Activated CD8-positive, alpha-beta memory T cell treated with anti-CD3 and anti-CD28 coated beads, Interleukin-2, amount 50 U/mL, for 1 hour (primary cell): ENCODE results near the gene BID.
A peak's percentile ranks its signal among the peaks of the same experiment; 100 is the strongest.

Source experiments
- DNase-seq: peaks from one replicate; pipeline ENCODE4 v3.0.0-alpha.2; 2020; ENCODE audit errors: extremely low read depth

Gene BID

GRCh38 chr22:17803609-17804270, 29.5 kb upstream of the BID start:
- DNase-seq: no peak

DNA sequence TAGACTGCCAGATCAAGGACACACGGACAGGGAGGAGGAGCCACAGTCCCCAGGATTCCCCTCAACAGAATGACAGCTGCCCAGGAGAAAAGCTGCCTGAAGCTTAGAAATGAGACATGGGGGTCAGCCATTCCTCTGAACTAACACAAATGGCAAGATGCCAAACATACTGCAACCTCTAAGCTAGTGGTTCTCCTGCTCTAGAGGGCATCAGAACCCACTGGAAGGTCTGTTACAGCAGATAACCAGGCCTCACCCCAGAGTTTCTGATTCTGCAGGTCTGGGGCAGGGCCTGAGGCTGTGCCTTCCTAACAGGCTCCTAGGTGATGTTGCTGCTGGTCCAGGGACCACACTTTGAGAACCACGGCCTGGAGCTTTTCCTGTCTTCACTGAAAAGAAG, 28.6 kb upstream of the BID start:
- DNase-seq: no peak

GRCh38 chr22:17802411-17802810, 28.1 kb upstream of the BID start:
- DNase-seq: no peak

GRCh38 chr22:17797721-17798559, 23.7 kb upstream of the BID start:
- no peak for DNase-seq

DNA sequence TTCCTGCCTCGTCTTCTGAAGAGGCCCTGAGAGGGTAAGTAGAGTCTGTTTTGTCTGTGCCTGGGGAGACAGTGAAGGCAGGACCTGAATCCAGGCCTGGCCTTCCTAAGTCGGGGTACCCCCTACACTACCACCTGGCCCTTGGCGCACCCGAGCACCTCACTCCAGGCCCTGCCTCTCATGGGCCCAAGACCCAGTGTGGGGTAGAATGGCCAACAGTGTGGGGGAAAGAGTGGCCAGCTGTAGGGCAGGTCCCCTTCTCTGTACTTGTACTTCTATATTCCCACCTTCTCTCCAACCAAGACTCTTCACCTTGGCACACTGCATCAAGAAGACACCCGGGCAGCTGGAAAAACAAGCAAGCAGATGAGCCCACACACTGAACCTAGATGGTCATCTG, 22.4 kb upstream of the BID start:
- DNase-seq: no peak

- DNase-seq: no peak
Observed at GRCh38 chr22:17795661-17796548, 21.6 kb upstream of the BID start.

DNA sequence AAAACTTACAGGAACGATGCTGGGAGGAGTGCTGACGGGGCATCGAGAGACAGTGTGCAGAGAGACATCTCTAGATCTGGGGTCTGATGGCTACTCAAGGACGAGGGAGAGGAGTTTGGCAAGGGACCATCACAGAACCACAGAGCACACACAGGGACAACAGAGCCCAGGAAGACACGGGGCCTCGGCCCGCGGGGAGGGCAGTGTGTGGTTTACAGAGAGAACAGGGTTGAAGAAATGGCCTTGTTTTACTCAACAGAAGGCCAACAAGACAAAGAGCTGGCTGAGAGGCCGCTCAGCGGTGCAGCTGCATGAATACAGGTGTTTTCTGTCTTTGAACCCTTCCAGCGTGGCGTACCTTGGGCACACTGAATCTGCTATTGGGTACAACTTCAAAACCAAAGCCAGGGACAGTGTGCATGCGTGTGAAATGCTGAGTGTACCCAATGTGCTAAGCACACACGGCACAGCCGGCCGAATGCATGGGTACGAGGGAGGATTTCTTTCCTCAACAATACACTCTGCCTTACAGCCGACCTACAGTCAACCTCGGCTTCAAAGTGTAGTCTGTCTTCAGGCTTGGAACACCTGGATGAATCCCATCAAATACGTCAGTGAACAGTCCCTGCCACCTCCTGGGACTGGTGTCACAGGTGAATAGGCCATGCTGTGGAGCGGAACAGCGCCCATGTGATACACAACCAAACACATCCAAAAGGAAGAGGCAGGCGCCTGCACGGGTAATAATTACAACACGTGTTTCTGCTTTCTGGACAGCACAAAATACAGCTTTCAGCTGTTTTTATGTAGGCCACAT, 20.7 kb upstream of the BID start:
- DNase-seq: no peak

DNA sequence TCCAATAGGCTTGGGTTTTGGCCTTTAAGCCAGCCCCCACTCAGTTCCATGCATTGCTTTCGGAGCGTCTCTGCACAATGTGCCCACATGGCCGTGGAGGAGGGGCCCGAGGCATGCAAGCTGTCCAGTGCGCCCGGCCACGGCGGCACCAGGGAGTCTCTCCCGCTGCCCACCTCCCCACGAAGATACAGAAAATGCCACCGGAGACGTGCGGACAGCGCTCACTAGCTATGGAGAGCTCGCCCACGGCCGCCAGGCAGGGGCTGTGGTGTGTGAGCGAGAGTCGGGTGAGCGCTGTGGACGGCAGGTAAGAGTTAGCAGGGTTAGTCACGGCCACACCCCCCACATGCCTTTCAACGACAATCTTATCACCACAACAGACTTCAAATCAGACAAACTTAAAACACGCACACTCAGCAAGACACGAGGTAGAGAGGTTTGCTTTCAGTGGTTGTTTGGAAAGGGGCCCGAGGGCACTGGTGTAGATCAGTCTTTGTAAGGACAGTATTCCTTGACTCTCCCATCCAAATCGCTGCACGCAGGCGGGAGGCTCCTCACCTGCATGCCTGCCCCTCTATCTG, 18.7 kb upstream of the BID start:
- no peak for DNase-seq

- no peak for DNase-seq
Observed at GRCh38 chr22:17792299-17792698, 18.0 kb upstream of the BID start.

DNA sequence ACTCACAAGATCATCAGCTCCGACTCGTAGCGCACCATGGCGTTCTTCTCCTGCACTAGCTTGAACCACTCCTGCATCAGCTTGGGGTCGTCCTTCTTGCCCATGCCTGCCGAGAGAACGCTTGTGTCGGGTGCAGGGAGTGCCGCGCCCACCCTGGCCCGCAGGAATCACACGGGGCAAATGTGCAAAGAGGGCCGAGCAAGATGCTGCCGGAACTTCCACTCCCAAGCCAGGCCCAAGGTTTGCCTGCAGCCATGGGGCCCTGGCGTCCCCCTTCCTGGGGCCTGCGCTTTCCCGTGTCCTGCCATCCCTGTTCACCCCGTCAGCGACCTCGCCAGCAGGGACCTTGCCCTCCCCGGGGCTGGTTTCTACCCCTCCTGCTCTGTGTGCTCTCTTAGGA, 16.9 kb upstream of the BID start:
- no peak for DNase-seq

DNA sequence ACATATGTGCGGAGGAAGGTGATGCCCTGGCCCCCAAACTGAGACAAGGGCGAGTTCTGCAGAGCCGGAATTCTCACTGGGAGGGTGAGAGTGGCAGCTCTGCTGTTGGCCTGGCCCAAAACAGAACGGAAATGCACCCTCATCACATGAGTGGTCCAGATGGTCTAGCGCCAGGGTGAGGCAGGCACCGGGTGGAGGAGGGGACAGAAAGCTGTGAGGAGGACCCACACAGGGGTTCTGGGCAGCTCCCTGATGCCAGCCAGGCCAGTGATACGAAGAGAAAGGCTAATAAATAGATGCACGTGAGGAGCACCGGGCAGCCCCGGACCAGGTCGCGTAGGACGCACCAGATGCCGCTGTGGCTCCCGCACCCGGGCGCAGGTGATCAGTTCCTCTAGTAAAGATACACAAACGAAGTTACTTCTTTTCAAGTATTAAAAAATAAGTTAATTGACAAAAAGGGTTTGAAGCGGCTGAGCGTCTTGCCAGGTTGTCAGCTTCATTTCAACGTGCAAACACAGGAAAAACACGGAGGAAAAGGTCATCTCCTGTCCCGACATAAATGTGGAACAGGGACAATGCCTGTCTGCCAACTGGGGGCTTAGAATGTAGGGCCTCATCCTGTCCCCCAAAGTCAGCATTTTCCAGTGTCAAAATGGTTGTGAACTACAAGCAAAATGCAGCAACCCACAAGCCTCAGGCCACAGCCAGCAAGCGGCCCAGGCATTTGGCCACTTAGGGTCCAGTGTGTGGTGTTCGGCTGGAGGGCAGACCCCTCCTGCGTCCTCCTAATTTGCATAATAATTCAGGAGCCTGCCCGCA, 15.3 kb upstream of the BID start:
- DNase-seq: no peak

- DNase-seq: no peak
Observed at GRCh38 chr22:17788528-17789378, 14.5 kb upstream of the BID start.

GRCh38 chr22:17787716-17788330, 13.6 kb upstream of the BID start:
- no peak for DNase-seq

DNA sequence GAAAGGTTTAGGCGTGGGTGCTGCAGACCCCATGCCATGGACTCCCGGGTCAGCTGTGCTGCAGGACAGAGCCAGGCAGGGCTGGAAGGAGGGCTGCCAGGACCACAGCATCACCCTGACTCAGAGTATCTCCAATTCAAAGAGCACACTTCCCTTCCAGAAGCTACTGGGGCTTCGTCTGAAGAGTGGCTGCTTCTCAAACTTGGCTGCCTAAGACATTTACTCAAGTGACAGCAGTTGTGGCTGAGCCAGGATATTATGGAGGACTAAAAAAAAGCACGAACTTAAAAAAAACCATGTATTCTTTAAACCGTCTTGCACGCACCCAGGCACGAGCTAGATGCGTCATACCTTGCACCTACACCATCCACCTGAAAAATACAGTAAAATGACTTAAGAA, 13.0 kb upstream of the BID start:
- DNase-seq: no peak

- no peak for DNase-seq
Observed at GRCh38 chr22:17786435-17787161, 12.3 kb upstream of the BID start.

- DNase-seq: peak; percentile 45
Observed at GRCh38 chr22:17785185-17786184, 11.2 kb upstream of the BID start.

- no peak for DNase-seq
Observed at GRCh38 chr22:17784776-17785175, 10.5 kb upstream of the BID start.
